ENCODE measurements around the gene KCNC3.

- no peak for TF ChIP-seq CTCF (tag by site-specific recombination; IDR thresholded peaks at IDR 0.05)
- no peak for TF ChIP-seq HOXA7 (CRISPR knock-in tag; IDR thresholded peaks at IDR 0.05; ENCODE audit: borderline replicate concordance)
- no peak for TF ChIP-seq ZNF704 (tag by site-specific recombination; IDR thresholded peaks at IDR 0.05)
Measured at GRCh38 chr19:50378863-50379236, 49.7 kb upstream of the KCNC3 start.

All from HEK293 (cell line).